ENCODE measurements around the gene FOXK2. TPM values are rescaled to one million over a fixed set of nuclear protein-coding genes. Genes with fewer than 3 reads are reported as not detected.

Gene FOXK2
- total RNA-seq, 1 experiment from 2014 or later: 72.0 TPM

- Histone ChIP-seq H3K9me3 (ENCODE audit: control insufficient read depth, low read depth, low read length) (no peaks in the 10 kb centered on the region), H4K91ac (ENCODE audit: insufficient read length, low read depth, low read length) (no peak overlapping the region), H2AK5ac (ENCODE audit: insufficient read length, low read length) (no peak overlapping the region), H3K27me3 (ENCODE audit: insufficient read depth, low read length) (no peaks in the 10 kb centered on the region), H2BK15ac (ENCODE audit: low read depth, low read length) (no peak overlapping the region), H3K79me2 (ENCODE audit: insufficient read depth, low read length) (no peaks in the 10 kb centered on the region), H2BK120ac (ENCODE audit: low read depth, low read length, poor library complexity, severe bottlenecking) (no peak overlapping the region), H3K23ac (ENCODE audit: insufficient read length, low read depth, low read length) (no peak overlapping the region), H3K4me1 (ENCODE audit: insufficient read depth, low read length) (no peaks in the 10 kb centered on the region), H4K20me1 (ENCODE audit: control insufficient read depth, insufficient read depth, insufficient read length) (no peaks in the 10 kb centered on the region), H3K4ac (ENCODE audit: low read depth, low read length) (no peak overlapping the region), H3K56ac (ENCODE audit: insufficient read length, low read depth, low read length) (no peak overlapping the region), H3K18ac (ENCODE audit: insufficient read length, low read depth, low read length) (no peak overlapping the region), H4K8ac (replicated peaks; ENCODE audit: insufficient read length, low read depth, low read length) (no peak overlapping the region), H2AFZ (ENCODE audit: low read length) (no peak overlapping the region), H4K5ac (ENCODE audit: insufficient read length, low read depth, low read length) (no peak overlapping the region), H3K9ac (ENCODE audit: extremely low read depth, insufficient read length, low read length) (no peak overlapping the region), H3K14ac (ENCODE audit: insufficient read depth, low read length) (no peak overlapping the region), H2BK20ac (ENCODE audit: low read depth, low read length, poor library complexity, severe bottlenecking) (no peak overlapping the region), H3K4me2 (ENCODE audit: insufficient read depth, insufficient read length, low read length) (no peak overlapping the region), H3K27ac (ENCODE audit: insufficient read length, low read depth, low read length) (no peak overlapping the region), H3K79me1 (ENCODE audit: insufficient read depth, low read depth, low read length, poor library complexity, severe bottlenecking) (no peaks in the 10 kb centered on the region), H3K23me2 (ENCODE audit: insufficient read length, low read depth, low read length, poor library complexity, severe bottlenecking) (no peaks in the 10 kb centered on the region), H2BK12ac (ENCODE audit: insufficient read length, low read depth, low read length) (no peak overlapping the region), H2BK5ac (ENCODE audit: insufficient read length, low read length) (no peak overlapping the region), H3T11ph (ENCODE audit: low read length) (no peak overlapping the region)
- WGBS (ENCODE audit: extremely low coverage, insufficient read length, low lambda C conversion rate): no CpG with 5 or more reads among the region's 9 CpGs
- Mint-ChIP-seq H3K36me3 (ENCODE audit: insufficient read depth in 1 of 3, low read depth in 3 of 3) (peaks cover 28 to 74% (median 66%) of the 10 kb centered on the region in 3 experiments; a peak in 6 of 7 replicates), H3K27ac (no peak overlapping the region), H3K4me1 (no peaks in the 10 kb centered on the region), H3K27me3 (ENCODE audit: low read depth) (no peaks in the 10 kb centered on the region), H3K4me3 (no peak overlapping the region), H3K9me3 (no peaks in the 10 kb centered on the region)
- TF ChIP-seq, protein P1, sequence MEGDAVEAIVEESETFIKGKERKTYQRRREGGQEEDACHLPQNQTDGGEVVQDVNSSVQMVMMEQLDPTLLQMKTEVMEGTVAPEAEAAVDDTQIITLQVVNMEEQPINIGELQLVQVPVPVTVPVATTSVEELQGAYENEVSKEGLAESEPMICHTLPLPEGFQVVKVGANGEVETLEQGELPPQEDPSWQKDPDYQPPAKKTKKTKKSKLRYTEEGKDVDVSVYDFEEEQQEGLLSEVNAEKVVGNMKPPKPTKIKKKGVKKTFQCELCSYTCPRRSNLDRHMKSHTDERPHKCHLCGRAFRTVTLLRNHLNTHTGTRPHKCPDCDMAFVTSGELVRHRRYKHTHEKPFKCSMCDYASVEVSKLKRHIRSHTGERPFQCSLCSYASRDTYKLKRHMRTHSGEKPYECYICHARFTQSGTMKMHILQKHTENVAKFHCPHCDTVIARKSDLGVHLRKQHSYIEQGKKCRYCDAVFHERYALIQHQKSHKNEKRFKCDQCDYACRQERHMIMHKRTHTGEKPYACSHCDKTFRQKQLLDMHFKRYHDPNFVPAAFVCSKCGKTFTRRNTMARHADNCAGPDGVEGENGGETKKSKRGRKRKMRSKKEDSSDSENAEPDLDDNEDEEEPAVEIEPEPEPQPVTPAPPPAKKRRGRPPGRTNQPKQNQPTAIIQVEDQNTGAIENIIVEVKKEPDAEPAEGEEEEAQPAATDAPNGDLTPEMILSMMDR (conservative IDR thresholded peaks at IDR 0.05): no peak
- no peak for DNase-seq
Observed at GRCh38 chr17:82480318-82480717, 39.2 kb upstream of the FOXK2 start.

Measured in H9 (cell line).